B cell (primary cell): ENCODE results near the gene REEP6. TPM values are rescaled to one million over a fixed set of nuclear protein-coding genes. Genes with fewer than 3 reads are reported as not detected.
"Not testable (repeated sequence)": the region's sequence is repeated elsewhere in the genome, so short reads cannot be mapped to it uniquely, and the experiment has no call there.

Experiments used
- ATAC-seq: fragments of 200-7000 bp; cut with Tn5 transposase; one replicate; pipeline ENCODE4 v1.10.0; 2021; ENCODE audit warnings: low read depth, mild to moderate bottlenecking, moderate number of reproducible peaks, moderate library complexity
- CTCF ChIA-PET: fragments of 350-600 bp; sonication (Branson Sonifier 250); formaldehyde crosslinking; loops from one replicate; lab custom pipeline; 2021; ENCODE audit warnings: antibody characterized with exemption, inconsistent platforms; lab: Charles Lee
- POLR2A ChIA-PET: fragments of 350-600 bp; sonication (Branson Sonifier 250); formaldehyde crosslinking; loops from one replicate; lab custom pipeline; 2021; ENCODE audit warnings: antibody characterized with exemption; lab: Charles Lee
- DNase-seq: peaks from one replicate; pipeline ENCODE4 v3.0.0; 2013
- H2AFZ ChIP-seq: 2 replicates; pipeline ENCODE4 v1.6.1; 2012; ENCODE audit warnings: mild to moderate bottlenecking, low read depth, low read length; ENCODE audit not compliant: insufficient read depth, poor library complexity, severe bottlenecking
- H3K27ac ChIP-seq, 2 donors: 1 replicate in 1 of 2; 2 replicates in 1 of 2; pipeline ENCODE4 v1.5.1; 2012 to 2013; ENCODE audit warnings: low read length in 2 of 2, mild to moderate bottlenecking in 2 of 2, moderate library complexity in 1 of 2
- H3K27me3 ChIP-seq, 4 experiments: fragments of 200-600 bp in 1 of 4; sonication (generic) in 1 of 4; replicated peaks in 1 of 4; 1 replicate in 2 of 4; 2 replicates in 2 of 4; pipeline versions ENCODE4 v1.6.1 to v1.7.0; 2013 to 2016; ENCODE audit warnings: low read length in 3 of 4, mild to moderate bottlenecking in 2 of 4, mixed read lengths in 1 of 4, moderate library complexity in 1 of 4; ENCODE audit not compliant: insufficient read depth in 4 of 4, control insufficient read depth in 3 of 4; ENCODE audit errors: control extremely low read depth in 1 of 4
- H3K36me3 ChIP-seq, 2 experiments: replicated peaks in 1 of 2; 1 replicate in 1 of 2; 2 replicates in 1 of 2; pipeline versions ENCODE4 v1.6.1 to v1.7.1; 2013; ENCODE audit warnings: low read length in 1 of 2; ENCODE audit not compliant: insufficient read depth in 2 of 2, control insufficient read depth in 1 of 2; ENCODE audit errors: control extremely low read depth in 1 of 2, extremely low read depth in 1 of 2
- H3K4me1 ChIP-seq, 2 donors: fragments of 200-600 bp in 1 of 2; sonication (generic) in 1 of 2; 1 replicate in 1 of 2; 2 replicates in 1 of 2; pipeline versions ENCODE4 v1.5.1 to v1.6.1; 2013 to 2017; ENCODE audit warnings: low read length in 2 of 2; ENCODE audit not compliant: control insufficient read depth in 2 of 2, insufficient read depth in 2 of 2
- H3K4me2 ChIP-seq: replicated peaks from 2 replicates; pipeline ENCODE3; 2012; ENCODE audit warnings: mild to moderate bottlenecking, low read depth, low read length; ENCODE audit not compliant: poor library complexity, severe bottlenecking
- H3K4me3 ChIP-seq, 5 experiments: fragments of 200-600 bp in 1 of 5; sonication (generic) in 1 of 5; 1 replicate in 3 of 5; 2 replicates in 2 of 5; pipeline versions ENCODE4 v1.5.1 to v1.7.0; 2011 to 2016; ENCODE audit warnings: low read length in 4 of 5, mild to moderate bottlenecking in 4 of 5, low read depth in 2 of 5, control low read depth in 1 of 5, moderate library complexity in 1 of 5; ENCODE audit not compliant: insufficient read depth in 1 of 5; ENCODE audit errors: control extremely low read depth in 1 of 5, extremely low read depth in 1 of 5
- H3K79me2 ChIP-seq: fragments of 200-600 bp; sonication (generic); one replicate; pipeline ENCODE4 v1.6.0; 2016; ENCODE audit warnings: low read length; ENCODE audit not compliant: control insufficient read depth, insufficient read depth
- H3K9ac ChIP-seq: fragments of 200-600 bp; sonication (generic); 2 replicates; pipeline ENCODE4 v1.6.1; 2017; ENCODE audit warnings: mild to moderate bottlenecking, low read length, moderate library complexity
- H3K9me3 ChIP-seq, 3 donors: one replicate each; pipeline versions ENCODE4 v1.6.1 to v1.7.1; 2013; ENCODE audit warnings: low read length in 2 of 3; ENCODE audit not compliant: control insufficient read depth in 2 of 3, insufficient read depth in 1 of 3; ENCODE audit errors: control extremely low read depth in 1 of 3
- H4K20me1 ChIP-seq: 2 replicates; pipeline ENCODE4 v1.6.0; 2012; ENCODE audit warnings: mild to moderate bottlenecking, low read length; ENCODE audit not compliant: insufficient read depth, control insufficient read depth, poor library complexity, severe bottlenecking
- H3K27ac Mint-ChIP-seq: one replicate; pipeline ENCODE4 v1.8.0; 2021; ENCODE audit warnings: mixed read lengths
- H3K27me3 Mint-ChIP-seq: one replicate; pipeline ENCODE4 v1.8.0; 2021; ENCODE audit warnings: mixed read lengths
- H3K4me1 Mint-ChIP-seq: one replicate; pipeline ENCODE4 v1.8.0; 2021; ENCODE audit warnings: mixed read lengths
- H3K4me3 Mint-ChIP-seq: one replicate; pipeline ENCODE4 v1.8.0; 2021; ENCODE audit warnings: mixed read lengths
- H3K9me3 Mint-ChIP-seq: one replicate; pipeline ENCODE4 v1.8.0; 2022; ENCODE audit warnings: mixed read lengths; ENCODE audit not compliant: insufficient read depth
- EZH2 ChIP-seq: IDR thresholded peaks from 2 replicates; pipeline ENCODE4 v1.6.1; 2012; ENCODE audit warnings: borderline replicate concordance, low read depth, mild to moderate bottlenecking, moderate library complexity, low read length; ENCODE audit not compliant: insufficient read depth, poor library complexity, severe bottlenecking
- WGBS: methylation state at CpG from one replicate; pipeline ENCODE4 v1.1.5; 2013; ENCODE audit warnings: missing lambda C conversion rate; ENCODE audit not compliant: insufficient coverage; 5-methylcytosine and 5-hydroxymethylcytosine counted together
- intact Hi-C: fragments of 100-400 bp; cut with micrococcal nuclease; formaldehyde crosslinking; loops from one replicate; pipeline ENCODE4 v1.10.0; 2022
- polyA plus RNA-seq: library from polyadenylated mRNA; depleted of rRNA; stranded (reverse); fragments of >200 nt; gene quantifications from 2 replicates; pipeline ENCODE4 v1.2.3, GENCODE V29; 2012
- total RNA-seq, 2 donors: library from RNA; stranded (reverse); fragments of 120-200 nt in 1 of 2; gene quantifications; 1 replicate in 1 of 2; 2 replicates in 1 of 2; pipeline versions ENCODE4 v1.2.3 to v1.2.4, GENCODE V29; 2013 to 2022
- TF ChIP-seq, protein P1 (sequence below): fragments of 200-600 bp; IDR thresholded peaks from one replicate; pipeline ENCODE4 v1.8.0; 2022; ENCODE audit warnings: antibody characterized with exemption, mild to moderate bottlenecking

REEP6 gene
- total and polyA plus RNA-seq, 2 donors (not counting 1 experiment from before 2014, with no cell fraction given), result 0.64 to 1.1 TPM

DNA sequence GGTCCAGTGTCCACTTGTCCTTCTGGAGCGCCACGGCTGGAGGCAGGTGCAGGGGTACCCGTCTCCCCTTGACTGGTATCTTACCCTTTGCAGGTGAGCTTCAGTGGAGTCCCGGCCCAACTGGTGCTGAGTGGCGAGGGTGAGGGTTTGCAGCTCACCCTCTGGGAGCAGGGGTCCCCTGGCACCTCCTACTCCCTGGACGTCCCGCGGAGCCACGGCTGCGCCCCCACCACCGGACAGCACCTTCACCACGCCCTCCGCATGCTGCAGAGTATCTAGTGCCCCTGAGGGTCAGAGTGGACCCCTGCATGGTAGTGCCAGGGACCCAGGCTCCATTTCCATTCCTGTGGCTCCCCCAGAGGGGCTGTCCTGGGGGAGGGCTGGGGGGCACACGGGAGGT, 44.0 kb downstream of the REEP6 start:
- H3K79me2 ChIP-seq, result no peaks in the 10 kb centered on the region
- no peaks in the 10 kb centered on the region for H3K9me3 Mint-ChIP-seq
- no peak overlapping the region for H3K4me3 Mint-ChIP-seq
- intact Hi-C loops, result no loop called here
- no peaks in the 10 kb centered on the region for H3K4me1 ChIP-seq
- no peak overlapping the region for H3K4me3 ChIP-seq
- ChIA-PET CTCF (no interaction called here), POLR2A (no interaction called here)
- H3K4me1 Mint-ChIP-seq, result no peaks in the 10 kb centered on the region
- H3K27me3 Mint-ChIP-seq, result peaks cover 17% of the 10 kb centered on the region
- H3K9ac ChIP-seq, result no peak overlapping the region
- H3K27ac Mint-ChIP-seq, result no peak overlapping the region
- TF ChIP-seq, protein P1, sequence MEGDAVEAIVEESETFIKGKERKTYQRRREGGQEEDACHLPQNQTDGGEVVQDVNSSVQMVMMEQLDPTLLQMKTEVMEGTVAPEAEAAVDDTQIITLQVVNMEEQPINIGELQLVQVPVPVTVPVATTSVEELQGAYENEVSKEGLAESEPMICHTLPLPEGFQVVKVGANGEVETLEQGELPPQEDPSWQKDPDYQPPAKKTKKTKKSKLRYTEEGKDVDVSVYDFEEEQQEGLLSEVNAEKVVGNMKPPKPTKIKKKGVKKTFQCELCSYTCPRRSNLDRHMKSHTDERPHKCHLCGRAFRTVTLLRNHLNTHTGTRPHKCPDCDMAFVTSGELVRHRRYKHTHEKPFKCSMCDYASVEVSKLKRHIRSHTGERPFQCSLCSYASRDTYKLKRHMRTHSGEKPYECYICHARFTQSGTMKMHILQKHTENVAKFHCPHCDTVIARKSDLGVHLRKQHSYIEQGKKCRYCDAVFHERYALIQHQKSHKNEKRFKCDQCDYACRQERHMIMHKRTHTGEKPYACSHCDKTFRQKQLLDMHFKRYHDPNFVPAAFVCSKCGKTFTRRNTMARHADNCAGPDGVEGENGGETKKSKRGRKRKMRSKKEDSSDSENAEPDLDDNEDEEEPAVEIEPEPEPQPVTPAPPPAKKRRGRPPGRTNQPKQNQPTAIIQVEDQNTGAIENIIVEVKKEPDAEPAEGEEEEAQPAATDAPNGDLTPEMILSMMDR, result no peak
- no peak for TF ChIP-seq EZH2
- DNase-seq (no peak), ATAC-seq (no peak)
- H3K4me2 ChIP-seq, result no peak overlapping the region
- WGBS, result 88% methylated on average over 13 of the region's 14 CpGs
- peaks cover 0 to 17% (median 0%) of the 10 kb centered on the region in 4 experiments for H3K27me3 ChIP-seq
- H3K36me3 ChIP-seq, result no peaks in the 10 kb centered on the region
- H3K9me3 ChIP-seq, result peaks cover 0 to 12% (median 0%) of the 10 kb centered on the region in 3 donors
- H3K27ac ChIP-seq, result no peak overlapping the region
- H4K20me1 ChIP-seq, result no peaks in the 10 kb centered on the region
- H2AFZ ChIP-seq, result no peak overlapping the region

DNA sequence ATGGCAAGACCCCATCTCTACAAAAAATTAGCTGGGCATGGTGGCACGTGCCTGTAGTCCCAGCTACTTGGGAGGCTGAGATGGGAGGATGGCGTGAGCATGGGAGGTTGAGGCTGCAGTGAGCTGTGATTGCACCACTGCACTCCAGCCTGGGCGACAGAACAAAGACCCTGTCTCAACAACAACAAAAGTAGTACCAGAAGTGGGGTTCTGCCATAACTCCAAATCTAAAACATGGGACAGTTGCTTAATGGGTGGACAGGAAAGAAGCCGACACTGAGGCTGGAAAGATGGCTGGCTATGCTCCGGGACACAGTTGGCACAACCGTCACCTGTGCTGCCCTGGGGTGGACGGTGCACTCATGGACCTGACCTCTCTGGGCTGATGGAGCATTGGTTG, 44.7 kb downstream of the REEP6 start:
- H3K27ac Mint-ChIP-seq, result not testable (repeated sequence)

More for the DNA sequence above, 44.7 kb downstream of the REEP6 start:
- intact Hi-C loops, POLR2A ChIA-PET, H3K4me1 ChIP-seq, H3K27ac ChIP-seq, H2AFZ ChIP-seq, H3K4me1 Mint-ChIP-seq, H3K4me3 ChIP-seq, H3K4me3 Mint-ChIP-seq, ATAC-seq, H3K4me2 ChIP-seq, H3K79me2 ChIP-seq, H3K9ac ChIP-seq, H3K9me3 Mint-ChIP-seq, H4K20me1 ChIP-seq, CTCF ChIA-PET, H3K36me3 ChIP-seq, DNase-seq: not testable (repeated sequence)
- peaks cover 18% of the 10 kb centered on the region for H3K27me3 Mint-ChIP-seq
- WGBS, result 100% methylated on average over 4 of the region's 7 CpGs
- H3K27me3 ChIP-seq, result peaks cover 0 to 22% (median 0%) of the 10 kb centered on the region in 4 experiments
- peaks cover 0 to 12% (median 0%) of the 10 kb centered on the region in 3 donors for H3K9me3 ChIP-seq
